ENCODE data around the gene ZNF865.

The ZNF865 gene

GRCh38 chr19:55640577-55641425 is 35.4 kb downstream of the ZNF865 start, which contains the start of gene ZNF580:
TSS of gene ZNF580 (plus strand) at chr19:55641002. CDS start at chr19:55642509, 1,507 bp downstream.
- Histone ChIP-seq H3K4me3 (ENCODE audit: insufficient read length, low read depth) (peak within 1 kb of the TSS; percentile 72), H3K27me3 (ENCODE audit: insufficient read depth, insufficient read length) (no peaks in the 10 kb centered on the region), H3K4me1 (ENCODE audit: insufficient read depth, insufficient read length) (peaks cover 18% of the 10 kb centered on the region), H3K9me3 (ENCODE audit: insufficient read depth, low read length) (no peaks in the 10 kb centered on the region), H3K36me3 (ENCODE audit: insufficient read depth, insufficient read length, low read length) (peaks cover 36% of the 10 kb centered on the region), H3K9ac (ENCODE audit: insufficient read length, low read depth) (peak within 1 kb of the TSS; percentile 94)
- TF ChIP-seq SUZ12 (IDR thresholded peaks at IDR 0.05; ENCODE audit: extremely low read depth, insufficient read depth, insufficient read length), result no peak
- no peak for TF ChIP-seq YY1 (IDR thresholded peaks at IDR 0.05; ENCODE audit: insufficient read depth, insufficient read length)
- DNase-seq (ENCODE audit: low read depth, low spot score), result no peak

GRCh38 chr19:55641426-55642152 is 36.1 kb downstream of the ZNF865 start:
- H3K4me1 ChIP-seq (ENCODE audit: insufficient read depth, insufficient read length), result peaks cover 14% of the 10 kb centered on the region
- H3K27me3 ChIP-seq (ENCODE audit: insufficient read depth, insufficient read length), result no peaks in the 10 kb centered on the region
- H3K9ac ChIP-seq (ENCODE audit: insufficient read length, low read depth), result peak overlapping the region; percentile 94
- peaks cover 28% of the 10 kb centered on the region for H3K36me3 ChIP-seq (ENCODE audit: insufficient read depth, insufficient read length, low read length)
- no peaks in the 10 kb centered on the region for H3K9me3 ChIP-seq (ENCODE audit: insufficient read depth, low read length)
- TF ChIP-seq ZNF274 (IDR thresholded peaks at IDR 0.05; ENCODE audit: low read depth, low read length) (no peak), SUZ12 (IDR thresholded peaks at IDR 0.05; ENCODE audit: extremely low read depth, insufficient read depth, insufficient read length) (no peak), YY1 (IDR thresholded peaks at IDR 0.05; ENCODE audit: insufficient read depth, insufficient read length) (no peak)
- DNase-seq (ENCODE audit: low read depth, low spot score), result no peak
- peak overlapping the region; percentile 72 for H3K4me3 ChIP-seq (ENCODE audit: insufficient read length, low read depth)

- H3K27me3 ChIP-seq (ENCODE audit: insufficient read depth, insufficient read length), result no peaks in the 10 kb centered on the region
- peaks cover 14% of the 10 kb centered on the region for H3K4me1 ChIP-seq (ENCODE audit: insufficient read depth, insufficient read length)
- H3K9ac ChIP-seq (ENCODE audit: insufficient read length, low read depth), result peak overlapping the region; percentile 94
- H3K9me3 ChIP-seq (ENCODE audit: insufficient read depth, low read length), result no peaks in the 10 kb centered on the region
- DNase-seq (ENCODE audit: low read depth, low spot score), result no peak
- peaks cover 31% of the 10 kb centered on the region for H3K36me3 ChIP-seq (ENCODE audit: insufficient read depth, insufficient read length, low read length)
- peak overlapping the region; percentile 72 for H3K4me3 ChIP-seq (ENCODE audit: insufficient read length, low read depth)
- TF ChIP-seq YY1 (IDR thresholded peaks at IDR 0.05; ENCODE audit: insufficient read depth, insufficient read length) (no peak), SUZ12 (IDR thresholded peaks at IDR 0.05; ENCODE audit: extremely low read depth, insufficient read depth, insufficient read length) (no peak), ZNF274 (IDR thresholded peaks at IDR 0.05; ENCODE audit: low read depth, low read length) (no peak)
These were observed 36.9 kb downstream of the ZNF865 start for GRCh38 chr19:55642153-55643002.

- no peaks in the 10 kb centered on the region for H3K9me3 ChIP-seq (ENCODE audit: insufficient read depth, low read length)
- H3K4me1 ChIP-seq (ENCODE audit: insufficient read depth, insufficient read length), result peaks cover 14% of the 10 kb centered on the region
- H3K36me3 ChIP-seq (ENCODE audit: insufficient read depth, insufficient read length, low read length), result peaks cover 25% of the 10 kb centered on the region
- TF ChIP-seq YY1 (IDR thresholded peaks at IDR 0.05; ENCODE audit: insufficient read depth, insufficient read length), result no peak
- no peak for TF ChIP-seq SUZ12 (IDR thresholded peaks at IDR 0.05; ENCODE audit: extremely low read depth, insufficient read depth, insufficient read length)
- TF ChIP-seq ZNF274 (IDR thresholded peaks at IDR 0.05; ENCODE audit: low read depth, low read length), result no peak
- peak within 1 kb of the TSS; percentile 72 for H3K4me3 ChIP-seq (ENCODE audit: insufficient read length, low read depth)
- H3K27me3 ChIP-seq (ENCODE audit: insufficient read depth, insufficient read length), result no peaks in the 10 kb centered on the region
- DNase-seq (ENCODE audit: low read depth, low spot score), result no peak
- H3K9ac ChIP-seq (ENCODE audit: insufficient read length, low read depth), result peak within 1 kb of the TSS; percentile 94
These were observed 37.8 kb downstream of the ZNF865 start, which contains the start of gene ZNF581 for GRCh38 chr19:55643003-55643886. TSS of gene ZNF581 (plus strand) at chr19:55643649. CDS start at chr19:55644572, 923 bp downstream.

- peak overlapping the region; percentile 94 for H3K9ac ChIP-seq (ENCODE audit: insufficient read length, low read depth)
- no peak for DNase-seq (ENCODE audit: low read depth, low spot score)
- H3K9me3 ChIP-seq (ENCODE audit: insufficient read depth, low read length), result no peaks in the 10 kb centered on the region
- H3K4me1 ChIP-seq (ENCODE audit: insufficient read depth, insufficient read length), result peaks cover 14% of the 10 kb centered on the region
- H3K36me3 ChIP-seq (ENCODE audit: insufficient read depth, insufficient read length, low read length), result peaks cover 25% of the 10 kb centered on the region
- TF ChIP-seq ZNF274 (IDR thresholded peaks at IDR 0.05; ENCODE audit: low read depth, low read length), result no peak
- TF ChIP-seq YY1 (IDR thresholded peaks at IDR 0.05; ENCODE audit: insufficient read depth, insufficient read length), result no peak
- no peak for TF ChIP-seq SUZ12 (IDR thresholded peaks at IDR 0.05; ENCODE audit: extremely low read depth, insufficient read depth, insufficient read length)
- no peaks in the 10 kb centered on the region for H3K27me3 ChIP-seq (ENCODE audit: insufficient read depth, insufficient read length)
- peak overlapping the region; percentile 72 for H3K4me3 ChIP-seq (ENCODE audit: insufficient read length, low read depth)
These were observed 38.4 kb downstream of the ZNF865 start for GRCh38 chr19:55643887-55644176.

- Histone ChIP-seq H3K27me3 (ENCODE audit: insufficient read depth, insufficient read length) (no peaks in the 10 kb centered on the region), H3K9ac (ENCODE audit: insufficient read length, low read depth) (peak overlapping the region; percentile 94), H3K4me3 (ENCODE audit: insufficient read length, low read depth) (peak overlapping the region; percentile 72), H3K4me1 (ENCODE audit: insufficient read depth, insufficient read length) (peaks cover 14% of the 10 kb centered on the region), H3K9me3 (ENCODE audit: insufficient read depth, low read length) (no peaks in the 10 kb centered on the region), H3K36me3 (ENCODE audit: insufficient read depth, insufficient read length, low read length) (peaks cover 22% of the 10 kb centered on the region)
- no peak for TF ChIP-seq SUZ12 (IDR thresholded peaks at IDR 0.05; ENCODE audit: extremely low read depth, insufficient read depth, insufficient read length)
- no peak for TF ChIP-seq YY1 (IDR thresholded peaks at IDR 0.05; ENCODE audit: insufficient read depth, insufficient read length)
- DNase-seq (ENCODE audit: low read depth, low spot score), result no peak
These were observed 38.9 kb downstream of the ZNF865 start for GRCh38 chr19:55644191-55644833.

All from NT2/D1 (cell line).